ENCODE results near the gene TMEM208.

- TF ChIP-seq POLR2A (IDR thresholded peaks at IDR 0.05) (no peak), CTCF (IDR thresholded peaks at IDR 0.05 in 4 of 5, conservative IDR thresholded peaks at IDR 0.05 in 1 of 5) (no peak)
Observed at GRCh38 chr16:67206838-67207248, 20.1 kb upstream of the TMEM208 start.

Data from gastrocnemius medialis (tissue), 4 donors.